T-cell (primary cell): Measurements from ENCODE around the gene CKAP2L. TPM values are rescaled to one million over a fixed set of nuclear protein-coding genes. Genes with fewer than 3 reads are reported as not detected.

ENCODE experiments used
- ATAC-seq, 4 experiments: fragments of 200-7000 bp in 3 of 4; fragments of 150-1000 bp in 1 of 4; cut with Tn5 transposase; replicated peaks in 1 of 4; 1 replicate in 3 of 4; 2 replicates in 1 of 4; pipeline ENCODE4 v1.10.0; 2021; ENCODE audit warnings: moderate library complexity in 3 of 4, mild to moderate bottlenecking in 2 of 4, moderate number of reproducible peaks in 1 of 4
- CTCF ChIA-PET, 2 donors: fragments of 300-600 bp; sonication (Branson Sonifier 250); formaldehyde crosslinking; loops; one replicate each; lab custom pipeline; 2022; ENCODE audit warnings: antibody characterized with exemption in 2 of 2; lab: Charles Lee
- POLR2A ChIA-PET, 2 donors: fragments of 300-600 bp; sonication (Branson Sonifier 250); formaldehyde crosslinking; loops; one replicate each; lab custom pipeline; 2022; ENCODE audit warnings: antibody characterized with exemption in 2 of 2; lab: Charles Lee
- DNase-seq, 35 experiments: peaks; one replicate each; pipeline versions ENCODE4 v3.0.0 to v3.0.0-alpha.2; 2013 to 2023
- H3K27ac ChIP-seq: one replicate; pipeline ENCODE4 v1.5.1; 2013; ENCODE audit warnings: low read length
- H3K27me3 ChIP-seq, 2 experiments: replicated peaks in 1 of 2; 1 replicate in 1 of 2; 2 replicates in 1 of 2; pipeline versions ENCODE4 v1.6.1 to v1.7.0; 2013; ENCODE audit warnings: low read length in 1 of 2, mixed read lengths in 1 of 2; ENCODE audit not compliant: control insufficient read depth in 2 of 2, insufficient read depth in 2 of 2; ENCODE audit errors: extremely low read depth in 1 of 2
- H3K36me3 ChIP-seq, 2 donors: 1 replicate in 1 of 2; 2 replicates in 1 of 2; pipeline versions ENCODE4 v1.6.1 to v1.7.0; 2013; ENCODE audit warnings: low read length in 1 of 2; ENCODE audit not compliant: control insufficient read depth in 2 of 2, insufficient read depth in 1 of 2; ENCODE audit errors: extremely low read depth in 1 of 2
- H3K4me1 ChIP-seq, 2 experiments: 1 replicate in 1 of 2; 2 replicates in 1 of 2; pipeline versions ENCODE4 v1.6.1 to v1.7.0; 2013; ENCODE audit warnings: low read length in 2 of 2, mixed read lengths in 1 of 2; ENCODE audit not compliant: insufficient read depth in 2 of 2, control insufficient read depth in 1 of 2; ENCODE audit errors: extremely low read depth in 1 of 2
- H3K4me3 ChIP-seq, 2 donors: 1 replicate in 1 of 2; 2 replicates in 1 of 2; pipeline versions ENCODE4 v1.5.1 to v1.7.0; 2013; ENCODE audit warnings: mild to moderate bottlenecking in 2 of 2, low read length in 1 of 2, moderate library complexity in 1 of 2; ENCODE audit not compliant: control insufficient read depth in 1 of 2; ENCODE audit errors: extremely low read depth in 1 of 2
- H3K9me3 ChIP-seq: 2 replicates; pipeline ENCODE4 v1.7.0; 2013
- H3K27ac Mint-ChIP-seq, 2 donors: one replicate each; pipeline ENCODE4 v1.8.0; 2020 to 2021; ENCODE audit warnings: mild to moderate bottlenecking in 2 of 2, mixed read lengths in 2 of 2
- H3K27me3 Mint-ChIP-seq, 2 donors: one replicate each; pipeline ENCODE4 v1.8.0; 2021 to 2022; ENCODE audit warnings: mixed read lengths in 2 of 2
- H3K36me3 Mint-ChIP-seq: one replicate; pipeline ENCODE4 v1.8.0; 2021; ENCODE audit warnings: mixed read lengths
- H3K4me1 Mint-ChIP-seq, 3 donors: one replicate each; pipeline ENCODE4 v1.8.0; 2020 to 2022; ENCODE audit warnings: mixed read lengths in 3 of 3, mild to moderate bottlenecking in 1 of 3
- H3K4me3 Mint-ChIP-seq, 3 donors: one replicate each; pipeline ENCODE4 v1.8.0; 2020 to 2022; ENCODE audit warnings: mild to moderate bottlenecking in 3 of 3, mixed read lengths in 3 of 3, moderate library complexity in 3 of 3
- H3K9me3 Mint-ChIP-seq, 3 donors: one replicate each; pipeline ENCODE4 v1.8.0; 2020 to 2022; ENCODE audit warnings: mixed read lengths in 3 of 3
- WGBS: methylation state at CpG from one replicate; pipeline ENCODE4 v1.1.5; 2013; ENCODE audit warnings: missing lambda C conversion rate; ENCODE audit not compliant: insufficient coverage; 5-methylcytosine and 5-hydroxymethylcytosine counted together
- total RNA-seq, 35 experiments: library from RNA in 6 of 35; stranded (reverse) in 6 of 35; fragments of 120-200 nt in 1 of 35; gene quantifications; one replicate each; pipeline versions ENCODE4 v1.2.1 to v1.2.4 and lab custom pipeline; 2013 to 2026

Gene CKAP2L
- total RNA-seq, 5 donors from 2014 or later (not counting 1 experiment from before 2014, with no cell fraction given) = 0.22 to 1.5 (median 0.33) TPM

- no peaks in the 10 kb centered on the region for H3K9me3 Mint-ChIP-seq
- no peak for DNase-seq
- POLR2A ChIA-PET = no interaction called here
Observed at GRCh38 chr2:112787729-112788393, 23.5 kb upstream of the CKAP2L start.

GRCh38 chr2:112787294-112787693 is 22.9 kb upstream of the CKAP2L start:
- Mint-ChIP-seq H3K4me3 (no peak overlapping the region), H3K9me3 (no peaks in the 10 kb centered on the region), H3K27me3 (peaks cover 6 to 22% of the 10 kb centered on the region in 2 donors), H3K36me3 (no peaks in the 10 kb centered on the region), H3K27ac (no peak overlapping the region), H3K4me1 (peaks cover 0 to 8% (median 0%) of the 10 kb centered on the region in 3 donors)
- no peaks in the 10 kb centered on the region for H3K36me3 ChIP-seq
- 67% methylated on average over 1 of the region's 3 CpGs for WGBS
- H3K4me1 ChIP-seq = no peaks in the 10 kb centered on the region
- no peak overlapping the region for H3K27ac ChIP-seq
- no peaks in the 10 kb centered on the region for H3K27me3 ChIP-seq
- DNase-seq (no peak), ATAC-seq (no peak)
- CTCF ChIA-PET = interaction anchor here in 1 of 2 donors (0.6 kb wide), 1 partner anchor 39 kb away, joined by 4 read pairs; no protein-coding TSS in a partner anchor
- no peaks in the 10 kb centered on the region for H3K9me3 ChIP-seq
- H3K4me3 ChIP-seq = no peak overlapping the region
- POLR2A ChIA-PET = no interaction called here

More at GRCh38 chr2:112787729-112788393, 23.5 kb upstream of the CKAP2L start:
- H3K36me3 Mint-ChIP-seq = no peaks in the 10 kb centered on the region
- H3K4me3 Mint-ChIP-seq = no peak overlapping the region
- peaks cover 0 to 8% (median 0%) of the 10 kb centered on the region in 3 donors for H3K4me1 Mint-ChIP-seq
- H3K27ac ChIP-seq = no peak overlapping the region
- H3K4me1 ChIP-seq = no peaks in the 10 kb centered on the region
- peaks cover 6 to 22% of the 10 kb centered on the region in 2 donors for H3K27me3 Mint-ChIP-seq
- H3K36me3 ChIP-seq = no peaks in the 10 kb centered on the region
- no peak overlapping the region for H3K4me3 ChIP-seq
- no peaks in the 10 kb centered on the region for H3K27me3 ChIP-seq
- no CpG with 5 or more reads among the region's 4 CpGs for WGBS
- no peaks in the 10 kb centered on the region for H3K9me3 ChIP-seq
- CTCF ChIA-PET = interaction anchor here in 1 of 2 donors (0.6 kb wide), 1 partner anchor 39 kb away, joined by 4 read pairs; no protein-coding TSS in a partner anchor
- H3K27ac Mint-ChIP-seq = no peak overlapping the region
- no peak for ATAC-seq

DNA sequence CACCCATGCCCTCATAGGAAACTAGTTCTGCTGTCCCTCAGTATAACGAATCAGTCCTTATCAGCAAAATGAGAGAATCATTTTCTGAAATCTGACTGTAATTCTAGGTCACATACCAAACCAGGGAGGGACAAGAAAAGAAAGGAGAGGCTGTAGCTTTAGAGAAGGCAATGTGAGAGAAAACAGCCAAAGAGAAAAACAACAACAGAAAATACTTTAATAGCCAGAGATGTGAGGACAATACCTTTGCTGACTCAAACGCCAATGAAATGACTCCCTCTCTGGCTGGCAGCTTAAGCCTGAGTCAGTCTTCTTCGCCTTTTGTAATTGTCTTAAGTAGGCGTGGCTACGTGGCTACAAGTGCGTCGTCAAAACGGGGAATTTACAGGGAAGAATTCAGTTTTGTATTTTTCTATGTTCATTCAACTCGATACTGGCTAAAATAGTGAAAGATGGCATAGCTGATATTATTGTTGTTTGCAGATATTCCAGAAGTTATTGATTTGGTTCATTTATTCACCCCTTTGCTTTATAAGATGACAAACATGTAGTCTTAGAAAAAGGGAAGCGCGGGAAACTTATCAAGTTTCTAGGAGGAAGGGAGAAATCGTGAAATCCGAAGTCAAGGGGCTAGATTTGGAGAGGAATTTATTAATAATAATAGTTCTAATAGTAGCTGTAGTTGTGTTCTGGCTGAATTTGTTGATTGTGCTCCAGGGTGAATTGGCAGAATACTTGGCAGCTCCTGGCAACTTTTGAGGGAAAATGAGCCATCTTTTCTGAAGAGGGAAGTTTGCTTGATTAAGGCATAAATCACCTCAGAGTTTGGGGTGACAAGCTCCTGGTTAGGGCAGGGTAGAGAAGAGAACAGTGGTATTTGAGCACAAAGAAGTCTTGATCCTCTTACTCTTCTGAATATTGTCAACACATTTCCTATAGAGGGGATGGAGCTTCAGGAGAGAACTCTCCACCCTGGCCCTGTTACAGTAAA is 20.1 kb upstream of the CKAP2L start, which contains the start of gene IL1A:
Gene IL1A (minus strand): TSS at position 295 of the 991 bp plus-strand sequence. CDS start 723 bp downstream, outside the sequence.
- ChIA-PET CTCF (interaction anchor here in 1 of 2 donors (0.7 kb wide), 1 partner anchor 957 kb away, joined by 3 read pairs; no protein-coding TSS in a partner anchor), POLR2A (no interaction called here)
- Histone ChIP-seq H3K36me3 (no peaks in the 10 kb centered on the region), H3K9me3 (no peaks in the 10 kb centered on the region), H3K27ac (no peak within 1 kb of the TSS), H3K4me3 (no peak within 1 kb of the TSS), H3K27me3 (no peaks in the 10 kb centered on the region), H3K4me1 (no peaks in the 10 kb centered on the region)
- no peaks in the 10 kb centered on the region for H3K9me3 Mint-ChIP-seq
- H3K4me1 Mint-ChIP-seq = peaks cover 0 to 8% (median 0%) of the 10 kb centered on the region in 3 donors
- DNase-seq (peak in 1 of 35 experiments; percentile 17), ATAC-seq (no peak)
- H3K36me3 Mint-ChIP-seq = no peaks in the 10 kb centered on the region
- peaks cover 7 to 23% of the 10 kb centered on the region in 2 donors for H3K27me3 Mint-ChIP-seq
- no peak within 1 kb of the TSS for H3K4me3 Mint-ChIP-seq
- H3K27ac Mint-ChIP-seq = no peak within 1 kb of the TSS
- WGBS = 58% methylated on average over 7 of the region's 13 CpGs

- H3K27ac Mint-ChIP-seq = no peak overlapping the region
- ATAC-seq = no peak
- no peak overlapping the region for H3K4me3 ChIP-seq
- ChIA-PET POLR2A (no interaction called here), CTCF (no interaction called here)
- WGBS = 100% methylated on average over 2 of the region's 3 CpGs
- no peaks in the 10 kb centered on the region for H3K36me3 Mint-ChIP-seq
- no peaks in the 10 kb centered on the region for H3K36me3 ChIP-seq
- no peaks in the 10 kb centered on the region for H3K9me3 ChIP-seq
- no peak overlapping the region for H3K27ac ChIP-seq
- H3K4me3 Mint-ChIP-seq = no peak overlapping the region
- DNase-seq = no peak
- H3K27me3 ChIP-seq = no peaks in the 10 kb centered on the region
- H3K27me3 Mint-ChIP-seq = peaks cover 15 to 30% of the 10 kb centered on the region in 2 donors
- no peaks in the 10 kb centered on the region for H3K4me1 ChIP-seq
- peaks cover 0 to 8% (median 0%) of the 10 kb centered on the region in 3 donors for H3K4me1 Mint-ChIP-seq
- H3K9me3 Mint-ChIP-seq = no peaks in the 10 kb centered on the region
Observed at GRCh38 chr2:112783187-112783714, 18.8 kb upstream of the CKAP2L start.

- Histone ChIP-seq H3K27me3 (no peaks in the 10 kb centered on the region), H3K9me3 (no peaks in the 10 kb centered on the region), H3K36me3 (no peaks in the 10 kb centered on the region), H3K4me3 (no peak overlapping the region), H3K4me1 (peaks cover 0 to 4% of the 10 kb centered on the region in 2 experiments), H3K27ac (no peak overlapping the region)
- CTCF ChIA-PET = no interaction called here
- no CpG with 5 or more reads among the region's 3 CpGs for WGBS
- Mint-ChIP-seq H3K4me1 (peaks cover 5 to 14% (median 5%) of the 10 kb centered on the region in 3 donors), H3K36me3 (no peaks in the 10 kb centered on the region), H3K27me3 (peaks cover 16 to 32% of the 10 kb centered on the region in 2 donors), H3K27ac (no peak overlapping the region), H3K4me3 (no peak overlapping the region), H3K9me3 (no peaks in the 10 kb centered on the region)
- no peak for DNase-seq
- no peak for ATAC-seq
- POLR2A ChIA-PET = no interaction called here
Observed at GRCh38 chr2:112782234-112782799, 17.9 kb upstream of the CKAP2L start.
